NCI-H82 treated with DMSO at 0.1 percent for 48 hours (cell line): ENCODE data around the gene TFF2.

Experiments used
- DNase-seq: peaks from one replicate; lab custom pipeline; 2025; ENCODE audit not compliant: unreplicated experiment; lab: John Stamatoyannopoulos, UW

Gene TFF2

GRCh38 chr21:42321845-42322244 is 28.9 kb downstream of the TFF2 start:
- DNase-seq, result no peak

- DNase-seq, result no peak
Observed at GRCh38 chr21:42321231-42321630, 29.6 kb downstream of the TFF2 start.

GRCh38 chr21:42320791-42321190 is 30.0 kb downstream of the TFF2 start:
- DNase-seq, result no peak

- no peak for DNase-seq
Observed at GRCh38 chr21:42319851-42320572, 30.8 kb downstream of the TFF2 start.

GRCh38 chr21:42319376-42319775 is 31.4 kb downstream of the TFF2 start:
- no peak for DNase-seq

GRCh38 chr21:42317826-42318746 is 32.7 kb downstream of the TFF2 start:
- DNase-seq, result no peak

- no peak for DNase-seq
Observed at GRCh38 chr21:42317341-42317741, 33.5 kb downstream of the TFF2 start.

GRCh38 chr21:42316891-42317290 is 33.9 kb downstream of the TFF2 start:
- DNase-seq, result no peak

GRCh38 chr21:42315296-42315891 is 35.4 kb downstream of the TFF2 start, which contains the start of gene TFF3:
Gene TFF3 (minus strand): TSS chr21:42315409. CDS start chr21:42315374, 35 bp downstream.
- no peak for DNase-seq

GRCh38 chr21:42314616-42315295 is 36.0 kb downstream of the TFF2 start:
- no peak for DNase-seq

- no peak for DNase-seq
Observed at GRCh38 chr21:42313501-42313969, 37.3 kb downstream of the TFF2 start.

- no peak for DNase-seq
Observed at GRCh38 chr21:42312626-42313104, 38.1 kb downstream of the TFF2 start.

- DNase-seq, result no peak
Observed at GRCh38 chr21:42311816-42312625, 38.8 kb downstream of the TFF2 start.

GRCh38 chr21:42311160-42311559 is 39.6 kb downstream of the TFF2 start:
- DNase-seq, result no peak

GRCh38 chr21:42310411-42311001 is 40.3 kb downstream of the TFF2 start:
- DNase-seq, result no peak

- peak; percentile 38 for DNase-seq
Observed at GRCh38 chr21:42309753-42310213, 41.0 kb downstream of the TFF2 start.

GRCh38 chr21:42308914-42309752 is 41.7 kb downstream of the TFF2 start:
- DNase-seq, result no peak

- DNase-seq, result no peak
Observed at GRCh38 chr21:42308161-42308913, 42.5 kb downstream of the TFF2 start.
